CD4-positive, alpha-beta T cell treated with Interleukin-12 subunit alpha and Interleukin-12 subunit beta, for 1 hour (primary cell): ENCODE results near the gene CFAP210.

ENCODE experiments used
- DNase-seq: peaks from one replicate; pipeline ENCODE4 v3.0.0-alpha.2; 2020

The CFAP210 gene, protein sequence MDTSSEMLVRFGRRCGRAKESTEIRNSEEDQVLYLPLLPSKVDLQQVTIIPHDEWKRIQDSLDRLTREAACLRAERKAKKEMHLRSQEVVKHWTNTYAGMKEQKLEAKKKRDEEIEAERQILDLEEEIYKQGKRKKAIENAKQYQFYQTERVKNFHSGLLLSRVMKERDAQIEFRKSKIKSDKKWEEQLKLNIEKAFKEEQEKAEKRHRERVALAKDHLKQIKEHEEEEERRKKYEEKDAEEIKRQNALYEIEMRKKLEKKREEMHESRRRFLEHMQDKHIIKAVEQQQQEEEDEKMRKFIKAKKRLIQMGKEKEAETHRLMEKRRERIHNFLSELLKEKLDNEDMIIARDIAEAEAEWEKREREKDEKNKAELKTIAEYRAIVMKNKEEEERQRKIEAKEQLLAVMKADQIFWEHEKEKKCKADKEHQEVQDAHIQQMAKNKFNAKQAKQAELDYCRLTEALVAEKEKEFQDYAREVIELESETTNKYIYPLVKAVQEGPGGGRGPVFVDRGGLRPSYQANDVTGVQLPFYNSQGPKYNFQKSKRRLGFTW

GRCh38 chr2:169694113-169694893, at the start of gene CFAP210, which contains the start of gene PHOSPHO2:
CFAP210 (minus strand) TSS chr2:169694405; CDS start chr2:169694327, 78 bp downstream.
PHOSPHO2 (plus strand) TSS chr2:169694469; CDS start chr2:169700972, 6,503 bp downstream.
- peak; percentile 98 for DNase-seq

GRCh38 chr2:169743549-169743948, 49.3 kb upstream of the CFAP210 start:
- no peak for DNase-seq

- no peak for DNase-seq
These were observed 45.1 kb upstream of the CFAP210 start for GRCh38 chr2:169739351-169739750.

DNA sequence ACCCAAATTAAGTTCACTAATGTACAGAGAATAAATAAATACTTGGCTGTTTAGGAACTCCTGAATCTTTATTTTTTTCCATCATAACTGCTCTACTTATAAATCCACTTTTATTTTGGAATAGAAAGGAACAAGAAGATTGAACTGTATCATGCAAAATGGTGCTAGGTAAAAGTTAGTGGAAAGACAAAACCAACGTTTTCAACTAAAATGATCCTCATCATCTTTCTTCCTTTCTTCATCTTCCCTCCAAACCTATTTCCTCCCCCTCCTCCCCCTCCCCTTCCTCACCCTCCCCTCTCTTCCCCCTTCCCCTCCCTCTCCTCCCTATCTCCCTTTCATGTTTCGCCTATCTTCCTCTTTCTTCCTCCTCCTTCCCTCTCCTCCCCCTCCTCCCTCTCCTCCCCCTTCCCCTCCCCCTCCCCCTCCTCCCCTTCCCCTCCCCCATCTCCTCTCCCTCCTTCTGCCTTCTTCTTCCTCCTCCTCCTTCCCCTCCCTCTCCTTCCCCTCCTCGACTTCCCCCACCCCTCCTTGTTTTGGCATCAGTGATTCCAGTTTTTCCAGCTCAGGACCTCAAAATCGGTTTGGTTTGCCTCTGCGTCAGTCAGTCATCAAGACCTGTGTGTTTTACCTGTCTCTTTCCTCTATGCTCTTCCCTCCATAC, 44.5 kb upstream of the CFAP210 start:
- DNase-seq, result no peak

DNA sequence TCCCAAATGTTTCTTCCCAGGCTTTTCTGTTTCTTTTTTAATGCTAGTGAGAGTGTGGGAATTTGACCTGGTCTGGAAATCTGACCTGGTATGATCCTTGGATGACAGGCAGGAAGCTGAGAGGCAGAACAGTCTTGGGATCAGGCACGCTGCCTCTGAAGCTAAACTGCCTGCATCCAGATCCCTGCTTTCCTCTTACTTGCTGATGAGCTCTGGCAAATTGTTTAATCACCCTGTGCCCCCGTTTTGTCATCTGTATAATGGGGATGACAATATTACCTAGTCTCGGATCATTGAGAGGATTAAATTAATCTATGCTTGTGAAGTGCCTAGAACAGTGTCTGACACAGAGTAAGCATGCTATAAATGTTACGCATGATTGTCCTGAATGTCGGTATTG, 42.7 kb upstream of the CFAP210 start:
- no peak for DNase-seq

GRCh38 chr2:169735623-169736022, 41.4 kb upstream of the CFAP210 start:
- no peak for DNase-seq

GRCh38 chr2:169734169-169734847, 40.1 kb upstream of the CFAP210 start:
- no peak for DNase-seq

- DNase-seq, result no peak
These were observed 38.6 kb upstream of the CFAP210 start for GRCh38 chr2:169732583-169733358.

DNA sequence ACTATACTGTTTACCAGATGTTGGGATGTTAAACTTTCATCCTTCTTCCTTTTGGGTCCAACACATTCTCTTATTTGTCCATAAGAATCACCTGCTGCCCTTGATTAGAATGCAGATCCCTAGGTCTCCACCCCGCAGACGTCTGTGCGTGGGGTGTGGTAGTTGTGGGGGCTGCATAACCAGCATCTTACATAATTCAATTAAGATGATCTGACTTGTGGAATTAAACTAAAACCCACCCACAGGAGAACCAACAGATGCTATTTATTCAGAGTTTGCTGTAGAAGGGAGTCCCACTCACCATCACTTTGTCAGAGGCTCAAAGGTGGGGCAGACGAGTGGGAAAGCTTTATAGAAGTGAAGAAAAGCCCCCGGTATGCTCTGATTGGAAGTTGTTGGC, 37.9 kb upstream of the CFAP210 start:
- no peak for DNase-seq

GRCh38 chr2:169729274-169729605, 35.0 kb upstream of the CFAP210 start:
- no peak for DNase-seq

GRCh38 chr2:169727065-169727464, 32.9 kb upstream of the CFAP210 start:
- no peak for DNase-seq

DNA sequence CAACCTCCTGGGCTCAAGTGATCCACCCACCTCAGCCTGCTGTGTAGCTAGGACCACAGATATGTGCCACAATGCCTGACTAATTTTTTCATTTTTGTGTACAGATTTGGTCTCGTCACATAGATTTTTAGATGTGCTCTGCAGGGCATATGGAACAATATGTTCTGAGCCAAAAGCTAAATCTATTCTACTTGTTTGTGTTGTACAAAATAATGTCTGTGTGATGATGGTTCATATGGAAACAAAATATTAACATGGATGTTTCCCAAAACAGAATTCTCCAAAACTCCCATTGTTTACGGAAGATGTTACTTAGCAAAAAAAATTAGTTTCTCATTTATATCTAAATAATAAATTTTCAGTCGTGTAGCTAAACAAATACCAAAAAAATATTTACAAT, 26.8 kb upstream of the CFAP210 start:
- DNase-seq, result no peak

- no peak for DNase-seq
These were observed 24.8 kb upstream of the CFAP210 start for GRCh38 chr2:169718930-169719504.

GRCh38 chr2:169717691-169718063, 23.5 kb upstream of the CFAP210 start:
- DNase-seq, result no peak

DNA sequence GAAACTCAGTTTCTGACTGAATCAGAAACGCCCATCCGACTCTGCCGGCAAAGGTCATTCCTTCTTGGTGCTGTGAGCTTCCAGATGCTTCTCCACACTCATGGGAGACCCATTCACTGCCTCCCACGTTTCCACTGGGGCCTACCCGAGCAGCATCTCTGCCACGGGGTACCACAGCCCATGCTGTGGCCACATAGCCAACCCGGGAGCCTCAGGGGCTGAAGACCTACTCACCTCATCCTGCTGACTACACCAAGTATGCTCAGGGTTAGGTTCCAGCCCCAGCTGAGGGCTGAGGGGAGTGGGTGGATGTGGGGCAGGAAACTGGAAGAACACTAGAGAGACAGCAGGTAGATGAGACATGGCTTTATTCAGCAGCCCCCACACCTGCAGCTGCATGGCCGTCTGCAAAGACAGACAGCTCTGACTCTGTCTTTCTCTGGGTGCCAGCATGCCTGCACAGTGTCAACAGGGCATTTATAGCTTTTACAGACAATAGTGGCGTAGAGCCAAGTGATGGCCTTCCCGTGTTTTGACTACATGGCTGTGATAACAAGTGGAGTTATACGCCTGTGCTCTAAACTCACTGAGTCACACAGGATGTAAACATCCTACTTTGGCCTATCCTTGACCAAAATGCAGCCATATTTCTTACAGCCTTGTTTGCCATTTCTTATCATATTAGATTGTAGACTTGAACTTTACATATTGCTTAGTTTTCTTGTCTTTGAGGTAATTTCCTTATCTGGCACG, 22.9 kb upstream of the CFAP210 start:
- DNase-seq, result no peak

- no peak for DNase-seq
These were observed 22.2 kb upstream of the CFAP210 start for GRCh38 chr2:169716238-169716886.

- no peak for DNase-seq
These were observed 21.4 kb upstream of the CFAP210 start for GRCh38 chr2:169715379-169716237.

GRCh38 chr2:169714699-169715098, 20.5 kb upstream of the CFAP210 start:
- no peak for DNase-seq

- no peak for DNase-seq
These were observed 19.1 kb upstream of the CFAP210 start for GRCh38 chr2:169713331-169713730.
